Urinary bladder (tissue), 4 donors: ENCODE measurements around the gene NOP10. TPM values are rescaled to one million over a fixed set of nuclear protein-coding genes. Genes with fewer than 3 reads are reported as not detected.
A peak's percentile ranks its signal among the peaks of the same experiment; 100 is the strongest.
"Not testable (repeated sequence)": the region's sequence is repeated elsewhere in the genome, so short reads cannot be mapped to it uniquely, and the experiment has no call there.

Source experiments
- DNase-seq: peaks from one replicate; pipeline ENCODE4 v3.0.0-alpha.2; 2015; ENCODE audit errors: extremely low spot score
- H3K27ac ChIP-seq: one replicate; pipeline ENCODE4 v1.5.1; 2013; ENCODE audit warnings: low read depth, mild to moderate bottlenecking, moderate library complexity
- H3K36me3 ChIP-seq: one replicate; pipeline ENCODE4 v1.6.1; 2013; ENCODE audit warnings: mild to moderate bottlenecking, moderate library complexity; ENCODE audit not compliant: insufficient read depth
- H3K4me1 ChIP-seq: one replicate; pipeline ENCODE4 v1.6.1; 2013; ENCODE audit warnings: mild to moderate bottlenecking, moderate library complexity; ENCODE audit not compliant: insufficient read depth
- H3K4me3 ChIP-seq: one replicate; pipeline ENCODE4 v1.5.1; 2013; ENCODE audit warnings: low read depth, low read length
- WGBS: extraction: QIAGEN DNeasy Blood & Tissue Kit; methylation state at CpG from one replicate; pipeline ENCODE4 v1.1.7; 2013; 5-methylcytosine and 5-hydroxymethylcytosine counted together
- polyA plus RNA-seq: library from polyadenylated mRNA; stranded (reverse); fragments of 200-250 nt; gene quantifications from one replicate; pipeline ENCODE4 v1.2.3, GENCODE V29; 2013
- total RNA-seq: library from RNA; depleted of rRNA; stranded (reverse); fragments of >200 nt; gene quantifications from one replicate; pipeline ENCODE4 v1.2.3, GENCODE V29; 2014
- donor health status: healthy with polysubstance abuse.
- donor health status: healthy.

NOP10 gene
- total and polyA plus RNA-seq, 2 donors = 129 to 169 TPM

- H3K4me1 ChIP-seq = no peaks in the 10 kb centered on the region
Observed at GRCh38 chr15:34349769-34350168, 6.8 kb upstream of the NOP10 start.

GRCh38 chr15:34348735-34349300, 5.9 kb upstream of the NOP10 start:
- no peaks in the 10 kb centered on the region for H3K36me3 ChIP-seq
- no peak overlapping the region for H3K27ac ChIP-seq
- no peak for DNase-seq
- 61% methylated on average over 1 of the region's 1 CpG for WGBS
- no peaks in the 10 kb centered on the region for H3K4me1 ChIP-seq
- no peak overlapping the region for H3K4me3 ChIP-seq

More at GRCh38 chr15:34349769-34350168, 6.8 kb upstream of the NOP10 start:
- H3K27ac ChIP-seq = no peak overlapping the region
- no peaks in the 10 kb centered on the region for H3K36me3 ChIP-seq
- DNase-seq = no peak
- 81% methylated on average over 4 of the region's 4 CpGs for WGBS
- no peak overlapping the region for H3K4me3 ChIP-seq

GRCh38 chr15:34347951-34348638, 5.2 kb upstream of the NOP10 start:
- no peak for DNase-seq

GRCh38 chr15:34342213-34342736, 661 bp downstream of the NOP10 start:
- H3K27ac ChIP-seq = peak overlapping the region; percentile 42
- not testable (repeated sequence) for DNase-seq, H3K4me1 ChIP-seq, H3K36me3 ChIP-seq
- H3K4me3 ChIP-seq = peak overlapping the region; percentile 59
- 40% methylated on average over 26 of the region's 26 CpGs for WGBS

More at GRCh38 chr15:34347951-34348638, 5.2 kb upstream of the NOP10 start:
- no peaks in the 10 kb centered on the region for H3K36me3 ChIP-seq
- 84% methylated on average over 13 of the region's 13 CpGs for WGBS
- H3K4me3 ChIP-seq = no peak overlapping the region
- H3K27ac ChIP-seq = no peak overlapping the region
- H3K4me1 ChIP-seq = no peaks in the 10 kb centered on the region

GRCh38 chr15:34341381-34342212, 1.3 kb downstream of the NOP10 start:
- H3K27ac ChIP-seq = no peak overlapping the region
- H3K4me1 ChIP-seq = peaks cover 2% of the 10 kb centered on the region
- H3K4me3 ChIP-seq = peak overlapping the region; percentile 59
- H3K36me3 ChIP-seq = no peaks in the 10 kb centered on the region
- no peak for DNase-seq
- 94% methylated on average over 15 of the region's 15 CpGs for WGBS

GRCh38 chr15:34339946-34340345, 3.0 kb downstream of the NOP10 start:
- no peak for DNase-seq
- no peak overlapping the region for H3K27ac ChIP-seq
- 92% methylated on average over 3 of the region's 3 CpGs for WGBS
- no peak overlapping the region for H3K4me3 ChIP-seq
- peaks cover 2% of the 10 kb centered on the region for H3K4me1 ChIP-seq
- H3K36me3 ChIP-seq = no peaks in the 10 kb centered on the region

GRCh38 chr15:34338347-34338746, 4.6 kb downstream of the NOP10 start:
- no peak for DNase-seq
- Histone ChIP-seq H3K27ac (no peak overlapping the region), H3K4me1 (peaks cover 2% of the 10 kb centered on the region), H3K4me3 (peak overlapping the region; percentile 88), H3K36me3 (no peaks in the 10 kb centered on the region)
- WGBS = 76% methylated on average over 16 of the region's 16 CpGs

GRCh38 chr15:34337557-34338306, 5.2 kb downstream of the NOP10 start, which contains the start of gene SLC12A6:
Gene SLC12A6 (minus strand): TSS chr15:34337781. CDS start chr15:34336680, 1,101 bp downstream.
- under 1% methylated on average over 78 of the region's 78 CpGs for WGBS
- H3K36me3 ChIP-seq = no peaks in the 10 kb centered on the region
- H3K4me3 ChIP-seq = peak within 1 kb of the TSS; percentile 88
- peaks cover 2% of the 10 kb centered on the region for H3K4me1 ChIP-seq
- H3K27ac ChIP-seq = peak within 1 kb of the TSS; percentile 93
- peak; percentile 58 for DNase-seq

- Histone ChIP-seq H3K36me3 (no peaks in the 10 kb centered on the region), H3K4me3 (peak overlapping the region; percentile 88), H3K27ac (peak overlapping the region; percentile 93), H3K4me1 (peaks cover 2% of the 10 kb centered on the region)
- no peak for DNase-seq
- WGBS = 2% methylated on average over 26 of the region's 26 CpGs
Observed at GRCh38 chr15:34336991-34337556, 5.9 kb downstream of the NOP10 start.

- WGBS = 85% methylated on average over 16 of the region's 16 CpGs
- H3K4me3 ChIP-seq = peak overlapping the region; percentile 88
- H3K27ac ChIP-seq = no peak overlapping the region
- no peak for DNase-seq
- H3K36me3 ChIP-seq = no peaks in the 10 kb centered on the region
- no peaks in the 10 kb centered on the region for H3K4me1 ChIP-seq
Observed at GRCh38 chr15:34336231-34336990, 6.5 kb downstream of the NOP10 start.

- WGBS = 78% methylated on average over 3 of the region's 3 CpGs
- Histone ChIP-seq H3K4me3 (no peak overlapping the region), H3K27ac (peak overlapping the region; percentile 16), H3K36me3 (no peaks in the 10 kb centered on the region), H3K4me1 (no peaks in the 10 kb centered on the region)
- DNase-seq = no peak
Observed at GRCh38 chr15:34335176-34336032, 7.5 kb downstream of the NOP10 start.
